Retinal pigment epithelial cell (primary cell): ENCODE results near the gene FARS2.

Source experiments
- DNase-seq: peaks from one replicate; pipeline ENCODE4 v3.0.0-alpha.2; 2010; ENCODE audit warnings: low read depth
- H3K4me3 ChIP-seq: 2 replicates; pipeline ENCODE4 v1.5.1; 2011; ENCODE audit warnings: mild to moderate bottlenecking, low read length, control low read depth, moderate library complexity
- TF ChIP-seq, protein P1 (sequence below): conservative IDR thresholded peaks from 2 replicates; pipeline ENCODE4 v1.5.1; 2011; ENCODE audit warnings: low read depth, low read length, control low read depth, inconsistent platforms

The FARS2 gene

GRCh38 chr6:5339786-5340185 is 78.5 kb downstream of the FARS2 start:
- no peak overlapping the region for H3K4me3 ChIP-seq
- DNase-seq, result no peak
- TF ChIP-seq, protein P1, sequence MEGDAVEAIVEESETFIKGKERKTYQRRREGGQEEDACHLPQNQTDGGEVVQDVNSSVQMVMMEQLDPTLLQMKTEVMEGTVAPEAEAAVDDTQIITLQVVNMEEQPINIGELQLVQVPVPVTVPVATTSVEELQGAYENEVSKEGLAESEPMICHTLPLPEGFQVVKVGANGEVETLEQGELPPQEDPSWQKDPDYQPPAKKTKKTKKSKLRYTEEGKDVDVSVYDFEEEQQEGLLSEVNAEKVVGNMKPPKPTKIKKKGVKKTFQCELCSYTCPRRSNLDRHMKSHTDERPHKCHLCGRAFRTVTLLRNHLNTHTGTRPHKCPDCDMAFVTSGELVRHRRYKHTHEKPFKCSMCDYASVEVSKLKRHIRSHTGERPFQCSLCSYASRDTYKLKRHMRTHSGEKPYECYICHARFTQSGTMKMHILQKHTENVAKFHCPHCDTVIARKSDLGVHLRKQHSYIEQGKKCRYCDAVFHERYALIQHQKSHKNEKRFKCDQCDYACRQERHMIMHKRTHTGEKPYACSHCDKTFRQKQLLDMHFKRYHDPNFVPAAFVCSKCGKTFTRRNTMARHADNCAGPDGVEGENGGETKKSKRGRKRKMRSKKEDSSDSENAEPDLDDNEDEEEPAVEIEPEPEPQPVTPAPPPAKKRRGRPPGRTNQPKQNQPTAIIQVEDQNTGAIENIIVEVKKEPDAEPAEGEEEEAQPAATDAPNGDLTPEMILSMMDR, result no peak

DNA sequence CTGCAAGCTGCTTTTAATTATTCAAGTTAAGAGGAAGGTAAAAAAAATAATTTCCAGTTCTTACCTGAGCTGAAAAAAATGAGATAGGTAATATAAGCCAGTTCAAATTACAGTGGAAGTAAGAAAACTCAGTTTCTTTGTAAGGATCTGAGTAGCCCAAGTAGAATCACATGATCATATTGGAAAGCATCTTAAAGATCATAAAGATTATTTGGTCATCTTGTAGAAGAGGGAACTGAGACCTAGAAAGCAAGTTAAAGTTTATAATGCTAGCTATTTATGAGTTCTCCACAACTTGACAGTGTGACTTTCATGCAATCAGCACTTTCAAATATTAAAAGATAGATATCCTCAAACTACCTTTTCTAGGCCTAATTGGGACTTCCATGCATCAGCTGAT is 80.5 kb downstream of the FARS2 start:
- no peak overlapping the region for H3K4me3 ChIP-seq
- no peak for DNase-seq
- TF ChIP-seq, protein P1, result no peak

DNA sequence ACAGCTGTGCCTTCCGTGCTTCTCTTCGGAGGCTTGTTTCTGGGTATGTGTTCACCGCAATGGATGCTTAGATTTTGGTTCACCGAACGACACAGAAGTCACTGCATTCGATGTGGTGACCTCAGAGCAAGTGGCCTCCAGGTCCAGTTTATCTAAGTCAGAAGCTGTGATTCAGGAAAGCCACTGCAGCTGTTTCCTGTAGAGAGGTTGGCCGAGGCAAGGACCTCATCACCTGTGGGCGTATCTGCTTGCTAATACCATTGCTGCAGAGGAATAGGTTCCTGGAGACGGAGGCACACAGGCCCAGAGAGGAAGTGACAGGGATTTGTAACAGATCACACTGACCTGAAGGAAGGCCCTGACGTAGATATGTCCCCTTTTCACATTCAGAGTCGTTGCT is 82.7 kb downstream of the FARS2 start:
- TF ChIP-seq, protein P1, result no peak
- DNase-seq, result no peak
- no peak overlapping the region for H3K4me3 ChIP-seq

DNA sequence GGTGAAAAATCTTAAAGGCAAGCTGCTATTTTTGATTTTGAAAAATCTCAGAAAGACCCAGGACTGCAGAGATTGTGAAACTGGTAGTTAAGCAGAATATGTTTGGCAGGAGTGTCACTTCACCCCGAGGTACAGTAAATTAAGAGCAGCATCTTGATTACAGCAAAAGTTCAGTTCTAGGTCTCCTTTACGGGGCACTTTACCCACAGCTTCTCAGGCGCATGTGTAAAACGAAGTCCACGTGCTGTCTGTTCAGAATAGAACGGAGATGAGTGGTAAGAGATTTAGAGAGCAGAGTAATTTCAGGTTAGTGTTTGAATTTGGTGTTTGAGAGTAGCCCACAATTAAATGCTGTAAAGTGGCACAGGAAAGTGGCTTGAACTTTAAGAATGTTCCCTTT is 84.0 kb downstream of the FARS2 start:
- DNase-seq, result no peak
- TF ChIP-seq, protein P1, result no peak
- no peak overlapping the region for H3K4me3 ChIP-seq

DNA sequence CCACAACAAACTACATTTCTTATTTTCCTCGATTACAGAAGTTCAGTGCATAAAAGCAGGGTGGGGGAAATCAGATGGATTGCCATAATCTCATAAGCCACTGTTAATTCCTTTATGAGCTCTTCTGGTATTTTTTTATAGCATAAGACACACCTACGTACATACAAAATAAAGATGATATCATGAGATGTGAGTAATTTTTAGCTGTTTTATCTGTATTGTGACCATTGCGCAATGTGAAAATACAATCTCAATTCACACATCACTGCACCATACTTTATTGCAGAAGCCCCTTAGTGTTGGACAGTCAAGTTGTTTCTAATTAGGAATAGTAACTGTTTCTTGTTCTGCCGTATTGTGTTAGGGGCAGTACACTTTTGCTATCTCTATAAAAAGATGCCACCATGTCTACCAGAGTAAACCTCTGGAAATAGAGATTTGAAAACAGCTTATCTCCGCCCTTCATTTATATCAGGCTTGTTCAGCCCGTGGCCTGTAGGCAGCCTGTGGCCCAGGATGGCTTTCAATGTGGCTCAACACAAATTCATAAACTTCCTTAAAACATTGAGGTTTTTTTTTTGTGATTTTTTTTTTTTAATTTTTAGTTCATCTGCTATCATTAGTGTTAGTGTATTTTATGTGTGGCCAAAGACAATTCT is 90.4 kb downstream of the FARS2 start:
- DNase-seq, result no peak
- no peak overlapping the region for H3K4me3 ChIP-seq
- TF ChIP-seq, protein P1, result no peak

DNA sequence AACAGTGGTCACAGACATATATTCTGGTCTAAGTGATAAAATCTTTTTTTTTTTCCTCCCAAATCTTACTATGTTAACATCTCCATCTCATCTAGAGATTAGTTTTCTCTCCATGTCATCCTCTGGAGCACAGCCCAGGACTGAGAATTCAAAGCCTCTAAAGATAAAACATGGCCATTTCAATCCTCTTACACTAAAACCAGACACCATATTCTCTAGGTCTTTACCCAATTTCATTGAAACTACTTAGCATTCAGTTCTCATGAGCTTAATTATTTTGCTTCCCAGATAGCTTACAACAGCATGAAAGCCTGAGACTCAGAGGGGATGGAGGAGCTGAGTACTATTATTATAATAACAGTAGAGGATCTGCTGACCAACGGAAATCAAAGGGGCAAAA is 92.7 kb downstream of the FARS2 start:
- no peak for DNase-seq
- TF ChIP-seq, protein P1, result no peak
- no peak overlapping the region for H3K4me3 ChIP-seq

DNA sequence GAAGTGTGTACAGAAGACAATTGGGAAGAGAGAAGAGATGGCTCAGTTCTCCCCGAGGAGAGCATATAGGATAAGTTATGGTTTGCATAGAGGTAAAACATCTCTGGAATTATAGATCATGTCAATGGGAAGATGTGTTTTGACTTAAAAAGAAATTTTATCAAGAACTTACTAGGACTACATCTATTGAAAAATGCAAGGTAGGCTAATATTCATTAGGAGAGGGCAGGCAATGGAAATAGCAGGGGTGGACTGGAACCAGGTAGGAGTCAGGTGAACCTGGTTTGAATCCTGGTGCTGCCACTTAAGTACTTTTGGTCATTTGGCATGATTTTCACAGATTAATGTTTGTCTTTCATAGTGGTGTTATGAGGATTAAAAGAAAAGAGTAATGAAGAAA is 96.2 kb downstream of the FARS2 start:
- TF ChIP-seq, protein P1, result no peak
- no peak overlapping the region for H3K4me3 ChIP-seq
- no peak for DNase-seq
